NCI-H146 (cell line): ENCODE results near the gene DGKG.

ENCODE experiments used
- DNase-seq: peaks from one replicate; lab custom pipeline; 2025; lab: John Stamatoyannopoulos, UW

The DGKG gene

DNA sequence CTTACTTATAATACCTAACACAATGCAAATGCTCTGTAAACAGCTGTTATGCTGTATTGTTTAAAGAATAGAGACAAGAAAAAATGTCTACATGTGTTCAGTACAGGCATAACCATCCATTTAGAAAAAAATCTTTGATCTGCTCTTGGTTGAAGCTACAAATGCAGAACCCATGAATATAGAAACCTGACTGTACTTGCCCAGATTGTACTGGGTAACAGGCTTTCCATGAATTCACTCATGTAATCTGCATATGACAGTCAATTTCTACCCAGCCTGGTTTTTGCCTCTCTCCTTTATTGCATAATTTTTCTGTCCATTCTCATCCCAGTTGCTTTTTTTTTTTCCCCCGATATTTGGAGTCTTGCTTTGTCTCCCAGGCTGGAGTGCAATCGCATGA, 190.5 kb downstream of the DGKG start:
- DNase-seq = no peak

DNA sequence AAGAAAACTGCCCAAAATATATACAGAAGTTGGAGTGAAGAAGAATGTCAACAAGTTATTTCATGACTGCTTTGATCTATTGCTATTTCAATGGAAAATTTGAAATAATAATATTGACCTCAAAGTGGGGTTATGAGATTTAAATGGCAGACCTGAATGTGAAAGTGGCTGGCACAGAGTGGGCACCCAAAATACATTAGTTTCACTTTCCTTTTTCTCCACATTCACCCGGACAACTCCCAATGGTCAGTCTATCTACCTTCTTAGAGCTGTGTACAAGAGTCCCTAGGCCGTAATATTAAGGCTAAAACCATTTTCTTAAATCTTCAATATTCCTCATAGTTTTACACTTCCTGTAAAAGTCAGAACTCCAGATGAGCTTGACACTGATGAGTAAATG, 191.5 kb downstream of the DGKG start:
- no peak for DNase-seq

DNA sequence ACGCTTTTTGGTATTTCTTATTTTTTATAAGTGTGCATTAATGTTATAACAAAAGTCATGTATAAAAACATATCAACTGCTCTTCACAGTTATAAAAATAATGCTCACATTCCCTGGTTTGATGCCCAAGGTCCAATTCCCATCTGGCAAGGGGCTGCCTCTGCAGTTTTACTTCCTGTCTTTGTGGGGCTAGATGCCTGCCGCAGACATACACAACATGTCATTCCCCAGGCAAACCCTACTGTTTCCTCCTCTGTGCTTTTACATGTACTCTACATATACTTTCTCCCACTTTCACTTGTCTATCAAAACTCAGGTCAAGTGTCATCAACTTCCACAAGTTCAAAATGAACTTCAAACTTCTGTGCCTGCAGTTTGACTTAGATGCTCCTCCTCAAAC, 192.7 kb downstream of the DGKG start:
- no peak for DNase-seq

DNA sequence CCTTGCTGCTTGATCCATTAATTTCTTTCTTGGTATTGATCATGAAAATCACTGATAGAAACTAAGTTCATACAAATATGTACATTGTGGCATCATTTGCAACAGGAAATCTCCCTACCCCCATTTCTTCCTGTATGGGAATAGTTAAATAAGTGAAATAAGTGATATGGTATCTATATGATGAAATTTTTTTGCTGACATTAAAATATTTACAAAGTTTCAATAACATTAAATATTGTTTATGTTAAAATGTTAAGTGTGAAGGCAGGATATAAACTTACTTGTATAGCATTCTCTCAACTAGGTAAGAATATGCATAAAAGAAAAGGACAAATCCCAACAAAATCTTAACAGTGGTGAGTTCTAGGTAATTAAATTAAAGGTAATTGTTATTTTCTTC, 193.1 kb downstream of the DGKG start:
- DNase-seq = no peak

DNA sequence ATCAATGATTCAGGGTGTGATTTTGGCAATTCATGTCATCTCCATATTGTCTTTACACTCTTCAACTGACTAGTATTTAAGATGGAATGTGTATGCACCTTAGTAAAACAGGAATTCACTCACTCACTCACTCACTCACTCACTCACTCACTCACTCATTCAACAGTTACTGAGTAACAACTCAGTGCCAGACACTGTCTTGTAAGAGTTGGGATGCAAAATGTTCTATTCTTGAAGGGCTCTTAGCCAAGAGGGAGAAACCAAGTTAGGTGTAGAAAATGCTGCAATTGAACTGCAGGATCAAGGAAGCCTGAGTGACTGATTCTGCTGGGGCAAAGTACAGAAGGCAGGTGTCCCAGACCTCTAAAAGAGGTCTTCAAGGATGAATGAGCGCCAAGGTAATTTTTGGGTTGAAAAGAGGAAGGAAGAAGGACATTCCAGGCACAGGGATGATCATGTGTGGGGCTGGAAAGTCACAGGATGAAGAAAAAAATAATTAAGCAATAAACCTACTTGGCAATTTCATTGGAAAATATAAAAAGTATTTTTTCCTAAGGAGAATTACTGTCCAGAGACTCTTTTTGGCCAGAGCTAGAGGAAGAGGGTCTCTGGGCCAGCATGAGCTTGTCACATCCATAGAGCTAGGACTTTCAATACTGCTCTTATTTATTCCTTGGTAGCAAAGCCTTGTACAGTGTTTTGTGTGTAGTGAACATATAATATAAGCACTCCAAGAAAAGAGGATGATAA, 194.2 kb downstream of the DGKG start:
- no peak for DNase-seq

DNA sequence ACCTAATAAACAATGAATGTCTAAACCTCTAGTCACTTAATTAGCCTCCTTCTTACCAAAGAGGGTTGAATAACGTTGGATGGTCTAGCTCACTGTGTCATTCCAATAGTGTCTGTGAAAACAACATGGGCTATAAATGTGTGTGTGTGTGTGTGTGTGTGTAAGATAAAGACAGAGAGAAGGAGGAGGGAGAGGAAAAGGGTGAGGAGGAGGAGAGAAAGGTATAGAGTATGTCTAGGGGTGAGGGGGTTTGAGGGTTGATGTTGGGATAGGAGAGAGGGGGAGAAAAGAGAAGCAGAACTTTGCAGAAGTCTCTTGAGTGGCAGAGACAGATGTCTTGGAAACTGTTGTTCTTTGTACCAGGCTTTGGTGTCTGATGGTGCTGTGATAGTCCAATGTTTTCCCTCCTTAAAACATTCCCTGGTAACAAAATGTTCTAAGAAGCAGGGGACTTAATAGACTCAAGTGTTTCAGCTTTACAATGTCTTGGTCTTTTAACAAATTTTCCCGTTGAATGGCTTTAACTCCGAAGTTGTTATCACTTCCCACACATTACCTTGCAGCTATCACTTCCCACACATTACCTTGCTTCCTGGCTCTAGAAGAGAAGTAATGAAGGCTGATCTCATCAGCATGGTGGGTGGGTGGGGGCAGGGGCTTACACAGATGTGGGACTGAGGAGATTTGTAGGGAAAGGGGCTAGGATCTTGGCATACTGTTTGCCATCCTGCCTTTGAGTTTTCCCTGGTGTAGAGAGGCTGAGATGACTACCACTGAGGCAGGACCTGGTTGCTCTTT, 195.3 kb downstream of the DGKG start:
- no peak for DNase-seq

DNA sequence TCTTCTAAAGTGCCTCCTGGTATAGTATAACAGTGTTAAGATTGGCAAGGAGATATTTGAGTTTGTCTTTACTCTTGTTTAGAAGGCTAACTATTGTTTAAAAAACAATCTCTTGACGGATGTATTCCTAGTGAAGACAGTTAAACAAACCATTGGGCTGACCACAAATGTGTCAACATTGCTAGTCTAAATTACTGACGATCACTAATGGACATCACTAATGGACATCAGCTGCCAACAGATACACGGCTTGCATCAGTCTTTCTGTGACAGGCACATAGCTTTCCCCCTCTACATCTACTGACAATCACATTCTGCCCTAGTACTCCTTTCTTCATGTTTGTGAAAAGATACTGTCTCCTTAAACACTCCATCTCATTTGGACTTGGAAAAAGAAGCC, 196.0 kb downstream of the DGKG start:
- no peak for DNase-seq

DNA sequence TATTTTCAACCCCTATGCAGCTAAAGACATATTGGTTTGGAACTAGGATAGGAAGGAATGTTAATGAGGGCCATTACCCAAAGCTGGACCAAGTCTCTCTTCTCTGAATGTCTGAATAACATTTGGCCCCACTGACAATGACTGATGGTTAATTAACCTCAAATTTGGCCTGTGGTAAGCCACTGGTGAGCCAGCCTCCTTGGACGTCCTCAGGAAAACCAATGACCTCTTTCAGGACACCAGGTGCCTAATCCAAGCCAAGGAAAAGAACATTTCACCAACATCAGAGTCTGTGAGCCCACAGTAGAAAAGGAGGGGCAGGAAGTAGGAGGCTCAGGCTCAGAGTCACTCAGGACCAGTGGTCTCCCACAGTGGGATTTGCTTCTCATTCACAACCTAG, 196.7 kb downstream of the DGKG start:
- DNase-seq = no peak

DNA sequence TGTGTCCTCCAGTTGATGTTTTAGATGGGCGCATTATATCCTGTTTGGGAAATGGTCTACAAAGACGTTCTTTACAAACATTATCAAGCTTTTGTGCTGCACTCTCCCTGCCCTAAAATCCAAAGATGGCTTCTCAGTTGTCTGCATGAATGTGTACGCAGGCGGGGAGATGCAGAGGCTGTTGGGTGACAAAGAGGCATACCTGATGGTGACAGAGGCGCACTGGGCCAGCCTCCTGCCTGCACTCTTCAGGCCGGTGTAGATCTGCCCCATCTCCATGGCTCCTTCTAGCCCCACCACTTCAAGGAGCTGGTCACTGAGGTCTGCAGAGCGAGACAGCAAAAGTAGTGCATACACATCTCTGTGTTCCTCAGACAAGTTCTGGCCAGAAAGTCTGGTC, 197.3 kb downstream of the DGKG start:
- DNase-seq = no peak

DNA sequence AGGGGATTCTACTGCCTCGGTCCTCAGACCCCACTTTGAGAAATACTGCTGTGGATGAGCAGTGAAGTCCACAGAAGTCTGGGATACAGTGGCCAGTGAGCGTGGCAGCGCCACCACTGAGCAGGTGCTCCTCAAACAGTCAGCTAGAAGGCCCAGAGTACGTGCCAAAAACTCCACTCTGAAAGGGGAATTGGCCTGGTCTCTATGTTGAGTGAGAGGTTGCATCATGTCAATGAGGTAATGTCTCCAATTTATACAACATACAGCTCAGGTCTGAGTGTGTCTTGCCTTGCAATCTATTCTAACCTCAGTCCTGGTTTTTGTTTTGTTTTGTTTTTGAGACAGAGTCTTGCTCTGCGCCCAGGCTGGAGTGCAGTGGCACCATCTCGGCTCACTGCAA, 199.8 kb downstream of the DGKG start:
- no peak for DNase-seq

DNA sequence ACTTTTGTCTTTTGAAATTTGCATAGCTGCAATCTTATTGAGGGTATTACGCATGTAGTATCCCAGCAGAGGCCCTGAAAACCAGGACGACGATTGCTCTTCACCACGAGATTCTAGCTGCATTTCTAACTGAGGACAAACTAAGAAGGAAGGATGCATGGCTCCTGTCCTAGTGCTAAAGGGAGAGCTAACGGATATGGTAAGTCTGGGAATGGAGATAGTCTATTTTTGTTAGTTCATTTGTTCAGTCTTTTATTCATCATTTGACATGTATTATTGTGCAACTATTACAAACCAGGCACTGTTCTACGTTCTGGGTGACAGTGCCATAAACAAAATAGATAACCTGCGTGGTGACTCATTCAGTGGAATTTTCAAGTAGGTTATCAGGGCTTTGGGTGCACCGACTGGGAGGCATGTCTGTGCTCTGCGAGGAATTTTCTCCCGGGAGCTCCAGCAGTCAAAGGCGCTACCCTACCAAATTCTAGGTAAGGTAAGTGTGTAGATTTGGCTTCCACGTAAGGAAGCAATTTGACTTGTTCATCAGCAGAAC, 201.3 kb downstream of the DGKG start:
- no peak for DNase-seq

DNA sequence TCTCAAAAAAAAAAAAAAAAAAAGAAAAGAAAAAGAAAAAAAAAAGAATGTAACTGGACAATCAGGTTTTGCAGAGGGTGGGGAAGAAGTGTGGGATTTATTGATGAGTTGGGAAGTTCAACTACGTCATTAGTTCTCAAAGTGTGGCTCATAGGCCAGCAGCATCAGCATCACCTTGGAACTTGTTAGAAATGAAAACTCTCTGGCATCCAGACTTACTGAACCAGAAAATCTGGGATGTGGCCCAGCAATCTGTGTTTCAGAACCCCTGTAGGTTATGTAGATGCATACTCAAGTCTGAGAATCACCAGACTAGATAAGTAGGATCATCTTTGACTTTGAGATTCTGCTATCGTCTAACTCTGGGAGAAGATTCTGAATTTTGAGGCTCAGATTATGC, 207.4 kb downstream of the DGKG start:
- DNase-seq = no peak

DNA sequence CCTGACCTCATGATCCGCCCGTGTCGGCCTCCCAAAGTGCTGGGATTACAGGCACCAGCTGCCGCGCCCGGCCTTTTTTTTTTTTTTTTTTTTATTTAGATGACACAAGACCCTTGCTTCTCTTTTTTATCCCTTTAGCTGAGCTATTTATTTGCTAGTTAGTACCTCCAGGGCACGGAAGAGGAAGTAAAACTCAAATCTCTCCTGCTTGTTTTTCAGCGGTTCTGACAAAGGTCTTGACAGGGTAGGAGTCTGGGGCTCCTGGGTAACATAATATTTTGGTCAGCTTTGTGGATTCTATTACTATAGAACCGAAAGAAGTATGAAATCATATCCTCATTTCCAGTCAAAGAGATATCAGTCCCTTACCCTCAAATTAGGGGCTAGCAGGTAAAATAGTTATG, 209.1 kb downstream of the DGKG start:
- no peak for DNase-seq

DNA sequence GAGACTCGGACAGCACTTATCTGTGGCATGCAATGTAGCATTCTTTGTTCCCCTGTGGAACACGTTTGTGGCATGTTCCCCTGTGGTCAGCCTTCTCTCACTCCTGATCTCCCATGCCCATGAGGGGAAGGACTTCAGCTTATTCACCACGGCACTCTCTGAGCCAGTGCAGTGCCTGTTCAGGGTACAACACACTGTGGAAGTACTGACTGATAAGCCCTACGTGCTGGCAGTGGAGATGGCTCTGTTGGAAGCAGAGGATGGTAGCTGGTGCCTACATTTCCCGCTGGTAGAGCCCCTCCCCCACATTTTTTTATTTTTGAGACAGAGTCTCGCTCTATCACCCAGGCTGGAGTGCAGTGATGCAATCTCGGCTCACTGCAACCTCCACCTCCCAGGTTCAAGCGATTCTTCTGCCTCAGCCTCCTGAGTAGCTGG, 209.7 kb downstream of the DGKG start:
- no peak for DNase-seq

DNA sequence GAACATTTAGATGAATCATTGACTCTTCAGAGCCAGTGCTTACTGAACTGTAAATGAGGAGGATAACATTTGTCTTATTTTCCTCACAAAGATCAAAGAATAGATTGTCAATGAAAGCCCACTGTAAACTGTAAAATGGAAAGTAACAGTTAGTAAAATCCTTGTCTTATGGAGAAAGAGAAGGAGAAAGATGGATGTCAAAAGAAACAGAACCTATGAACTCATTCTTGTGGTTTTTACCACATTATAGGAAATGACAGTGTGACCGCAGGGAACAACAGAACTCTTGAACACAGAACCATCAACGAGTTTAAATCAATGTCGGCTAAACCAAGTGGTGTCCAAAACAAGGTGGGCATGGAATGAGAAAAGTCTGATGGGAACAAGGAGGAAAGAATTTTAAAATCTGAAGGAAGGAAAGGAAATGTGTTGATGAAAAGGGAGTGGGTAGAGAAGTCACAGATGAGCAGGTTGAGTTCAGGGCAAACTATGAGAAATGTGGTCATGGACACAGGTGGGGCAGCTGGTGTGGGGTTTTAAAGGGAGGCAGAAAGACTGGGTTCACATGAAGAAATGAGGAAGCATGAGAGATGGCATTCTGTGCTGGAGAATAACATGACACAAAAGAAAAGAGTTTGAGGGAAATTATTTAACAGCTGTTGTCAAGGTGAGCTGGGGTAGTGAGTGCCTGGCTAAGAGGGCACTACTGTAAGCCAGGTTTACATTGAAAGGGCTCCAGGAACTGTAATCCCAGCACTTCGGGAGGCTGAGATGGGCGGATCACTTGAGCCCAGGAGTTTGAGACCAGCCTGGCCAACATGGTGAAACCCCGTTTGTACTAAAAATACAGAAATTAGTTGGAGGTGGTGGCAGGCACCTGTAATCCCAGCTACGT, 210.7 kb downstream of the DGKG start:
- DNase-seq = no peak

DNA sequence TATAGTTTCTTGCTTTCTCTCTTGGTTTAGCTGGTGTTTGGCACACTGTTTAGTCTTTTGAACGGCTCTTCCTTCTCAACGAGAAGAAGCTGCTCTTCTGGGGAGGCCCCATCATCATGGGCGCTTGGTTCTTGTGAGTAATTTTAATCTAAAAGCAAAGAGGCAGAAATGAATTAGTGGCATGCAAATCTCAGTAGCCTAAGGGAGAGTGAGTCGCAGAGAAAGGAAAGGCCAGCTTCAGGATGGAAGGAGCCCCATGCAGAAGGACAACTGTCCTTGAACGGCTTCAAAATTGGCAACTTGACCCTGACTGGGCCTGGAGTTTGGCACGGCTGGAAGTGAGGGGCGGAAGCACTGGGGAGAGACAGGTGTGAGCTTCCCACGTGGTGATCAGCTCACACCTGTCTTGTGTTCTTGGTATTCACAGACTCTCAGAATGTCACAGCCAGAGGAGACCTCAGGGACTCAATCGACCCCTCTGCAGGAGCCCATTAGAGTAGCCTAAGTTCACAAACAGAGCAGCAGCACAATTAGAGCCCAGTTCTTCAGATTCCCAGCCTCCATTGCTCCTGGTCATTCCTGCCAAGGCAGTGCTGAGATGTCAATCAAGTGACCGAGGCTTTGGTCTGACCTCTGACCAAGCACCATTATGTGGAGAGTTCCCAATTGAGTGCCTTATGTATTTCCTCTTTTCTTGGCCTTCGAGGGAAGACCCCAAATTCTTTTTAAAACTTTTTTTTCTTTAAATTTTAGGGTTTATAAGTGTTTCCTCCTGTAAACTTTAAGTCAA, 211.8 kb downstream of the DGKG start:
- no peak for DNase-seq

DNA sequence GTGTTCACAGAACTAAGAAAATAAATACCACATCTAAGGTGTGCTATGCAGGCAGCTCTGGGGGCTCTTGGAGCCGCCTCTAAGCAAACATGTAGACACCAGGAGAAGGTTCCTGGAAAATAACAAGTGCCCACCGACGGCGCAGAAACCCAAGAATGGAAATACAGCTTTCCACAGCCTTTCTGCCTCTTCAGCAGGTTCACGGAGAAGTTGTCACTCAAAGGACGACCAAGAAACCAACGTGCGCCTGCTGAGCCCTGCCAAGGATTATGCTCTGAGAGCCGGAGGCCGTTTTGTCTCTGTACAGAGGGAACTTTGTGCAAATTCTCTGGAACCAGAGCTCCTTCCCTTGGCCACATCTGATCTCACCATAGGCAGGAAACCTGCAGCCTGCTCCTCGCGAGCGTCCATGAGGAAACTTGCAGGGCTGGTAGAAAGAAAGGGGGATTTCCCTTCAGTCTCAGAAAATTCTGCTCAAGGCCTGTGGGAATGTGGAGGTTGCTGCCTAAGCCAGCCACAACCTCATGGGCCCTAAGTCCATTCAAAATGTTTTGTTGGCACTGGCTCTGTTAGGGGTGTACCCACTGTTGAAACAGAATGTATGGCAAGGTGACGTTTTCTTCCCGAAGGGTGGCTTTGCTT, 212.6 kb downstream of the DGKG start:
- no peak for DNase-seq

DNA sequence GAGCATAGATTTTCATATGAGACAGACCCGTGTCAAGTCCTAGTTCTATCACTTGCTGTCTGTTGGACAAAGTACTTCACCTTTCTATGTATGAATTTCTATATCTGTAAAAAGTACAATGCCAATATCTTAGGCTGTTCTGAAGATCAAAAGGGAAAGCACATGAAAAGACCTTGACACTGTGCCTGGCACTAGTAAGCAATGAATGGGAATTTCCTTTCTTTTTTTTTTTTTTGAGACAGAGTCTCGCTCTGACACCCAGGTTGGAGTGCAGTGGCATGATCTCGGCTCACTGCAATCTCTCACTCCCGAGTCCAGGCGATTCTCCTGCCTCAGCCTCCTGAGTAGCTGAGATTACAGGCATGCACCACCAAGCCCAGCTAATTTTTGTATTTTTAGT, 217.8 kb downstream of the DGKG start:
- no peak for DNase-seq

DNA sequence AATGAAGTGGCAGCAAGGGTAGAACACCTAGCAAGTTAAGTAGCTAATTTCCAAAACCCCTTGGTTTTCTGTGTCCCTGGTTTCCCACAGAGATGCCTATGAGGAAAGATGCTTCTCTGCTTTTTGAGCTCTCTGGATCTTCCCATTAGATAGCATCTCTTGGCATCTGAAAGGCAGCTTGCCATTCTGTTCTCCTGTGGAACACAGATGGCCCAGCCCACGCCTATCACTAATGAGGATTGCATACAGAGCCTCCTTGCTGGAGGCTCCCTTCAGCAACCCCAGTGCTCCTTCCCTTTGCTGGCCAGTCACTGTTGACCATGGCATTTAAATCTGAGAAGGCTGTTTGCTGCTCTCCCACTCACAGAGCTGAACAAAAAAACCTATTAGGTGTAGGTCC, 218.8 kb downstream of the DGKG start:
- DNase-seq = no peak

DNA sequence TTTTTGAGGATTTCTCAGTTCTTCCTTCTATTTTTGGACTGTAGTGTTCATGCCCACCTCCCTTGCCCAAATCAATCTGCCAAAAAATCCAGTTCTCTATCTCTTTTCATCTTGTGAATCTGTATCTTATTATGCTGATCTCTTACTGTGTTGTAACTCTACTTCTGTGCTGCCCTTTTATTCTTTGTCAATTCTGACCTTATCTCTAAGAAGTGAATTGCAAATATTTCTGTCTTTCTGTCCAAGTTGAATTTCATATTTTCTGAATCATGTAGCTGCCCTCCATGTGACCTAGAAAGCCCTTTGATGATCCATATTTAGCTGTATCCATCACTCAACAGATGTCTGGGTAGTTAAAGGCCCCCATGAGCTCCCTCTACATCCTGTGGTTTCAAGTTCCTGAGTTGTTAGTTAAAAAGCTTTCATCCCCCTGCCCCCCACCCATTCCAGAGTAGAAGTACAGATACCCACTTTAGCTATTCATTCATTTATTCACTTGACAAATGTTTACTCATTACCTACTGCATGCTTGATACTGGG, 219.6 kb downstream of the DGKG start:
- no peak for DNase-seq

DNA sequence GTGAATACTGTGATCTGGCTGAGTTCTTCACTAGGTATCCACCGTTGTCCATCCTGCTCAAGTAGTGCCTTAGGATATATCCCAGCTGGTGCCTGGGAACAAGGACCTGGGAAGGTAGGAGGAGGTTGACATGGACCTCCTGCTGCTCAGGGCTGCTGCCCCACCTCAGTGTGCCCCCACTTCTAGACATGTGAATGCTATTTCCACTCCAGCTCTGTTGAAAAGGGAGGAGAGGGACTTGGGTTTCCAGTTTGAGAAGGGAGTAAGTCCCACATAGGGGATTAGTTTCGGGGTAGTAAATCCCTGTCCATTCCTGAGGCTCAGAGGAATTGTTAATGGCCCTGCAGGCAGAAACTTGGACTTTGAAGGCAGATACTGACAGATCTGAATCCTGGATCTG, 220.2 kb downstream of the DGKG start:
- no peak for DNase-seq
